ENCODE results near the gene P2RX2. TPM values are rescaled to one million over a fixed set of nuclear protein-coding genes. Genes with fewer than 3 reads are reported as not detected.

The P2RX2 gene
- total and polyA plus RNA-seq, 2 of the 4 experiments (the other 2 are of a cell fraction), result not detected

GRCh38 chr12:132662901-132663755 lies 44.6 kb downstream of the P2RX2 start:
- intact Hi-C loops (cut with micrococcal nuclease), result no loop called here
- DNase-seq, result no peak
- Histone ChIP-seq H4K8ac (ENCODE audit: low read depth in 2 of 2, low read length in 2 of 2) (no peak overlapping the region), H3K4me2 (ENCODE audit: low read depth, low read length) (no peak overlapping the region), H3K9ac (ENCODE audit: low read depth, low read length) (no peak overlapping the region), H4K91ac (ENCODE audit: insufficient read depth, low read depth, low read length) (no peak overlapping the region), H3K36me3 (ENCODE audit: control insufficient read depth, insufficient read depth, low read length) (peaks cover 57% of the 10 kb centered on the region), H3K4me3 (ENCODE audit: insufficient read depth, low read depth, low read length) (no peak overlapping the region), H3K4ac (ENCODE audit: low read depth, low read length) (no peak overlapping the region), H2AK9ac (replicated peaks; ENCODE audit: low read depth, low read length, poor library complexity) (no peak overlapping the region), H2BK5ac (ENCODE audit: low read depth, low read length, poor library complexity, severe bottlenecking) (no peak overlapping the region), H4K5ac (ENCODE audit: low read depth, low read length) (no peak overlapping the region), H3K9me3 (ENCODE audit: control insufficient read depth, insufficient read depth, low read length) (no peaks in the 10 kb centered on the region), H3K9me1 (ENCODE audit: insufficient read depth, low read length) (peaks cover 3% of the 10 kb centered on the region), H4K20me1 (ENCODE audit: insufficient read depth, low read length) (no peaks in the 10 kb centered on the region), H3K79me1 (ENCODE audit: low read depth in 1 of 2, low read length in 2 of 2) (no peaks in the 10 kb centered on the region), H3K27ac (ENCODE audit: insufficient read depth, low read length) (no peak overlapping the region), H2BK15ac (ENCODE audit: low read depth, low read length) (no peak overlapping the region), H3K56ac (ENCODE audit: extremely low read depth, insufficient read depth, low read length) (no peak overlapping the region), H3K14ac (replicated peaks; ENCODE audit: low read depth, low read length) (no peak overlapping the region), H3K4me1 (ENCODE audit: control insufficient read depth, insufficient read depth, low read length) (no peaks in the 10 kb centered on the region), H3K27me3 (ENCODE audit: control insufficient read depth, insufficient read depth, low read length) (no peaks in the 10 kb centered on the region), H2BK20ac (ENCODE audit: low read depth, low read length) (no peak overlapping the region), H2AFZ (replicated peaks; ENCODE audit: low read length, poor library complexity) (no peak overlapping the region), H3K23ac (ENCODE audit: low read depth, low read length) (no peak overlapping the region), H3K18ac (ENCODE audit: low read depth, low read length) (no peak overlapping the region), H2AK5ac (ENCODE audit: low read depth, low read length) (no peak overlapping the region), H2BK120ac (ENCODE audit: low read depth, low read length) (no peak overlapping the region)
- no peak for ATAC-seq (ENCODE audit: low read depth)
- POLR2A ChIA-PET (ENCODE audit: unreplicated experiment), result no interaction called here
- dilution Hi-C loops (cut with HindIII; ENCODE audit: low sequenced_read_pairs, unreplicated experiment), result no loop called here
- in situ Hi-C loops (cut with MboI; ENCODE audit: low sequenced_read_pairs), result no loop called here
- no TSS peak for BruUV-seq (replicated peaks)
- CTCF ChIA-PET, result no interaction called here
- 95% methylated on average over 12 of the region's 29 CpGs; no CpG with 5 or more reads in 1 of the 2 experiments for WGBS, 2 experiments (ENCODE audit: extremely low coverage in 2 of 2, insufficient read length in 1 of 2)
- TF ChIP-seq BHLHE40 (IDR thresholded peaks at IDR 0.05; ENCODE audit: low read depth, low read length) (no peak), NFE2L2 (IDR thresholded peaks at IDR 0.05; ENCODE audit: low read depth, low read length) (no peak), RAD21 (IDR thresholded peaks at IDR 0.05; ENCODE audit: low read length) (no peak), RCOR1 (IDR thresholded peaks at IDR 0.05; ENCODE audit: insufficient replicate concordance, low read length) (no peak), CTCF (conservative IDR thresholded peaks at IDR 0.05; ENCODE audit: low read depth, low read length) (no peak), MAFK (IDR thresholded peaks at IDR 0.05; ENCODE audit: low read depth, low read length) (no peak), SMC3 (IDR thresholded peaks at IDR 0.05; ENCODE audit: low read depth, low read length) (no peak), MAZ (IDR thresholded peaks at IDR 0.05; ENCODE audit: borderline replicate concordance, low read depth, low read length) (no peak), USF2 (IDR thresholded peaks at IDR 0.05; ENCODE audit: low read depth, low read length) (no peak), ELK1 (IDR thresholded peaks at IDR 0.05; ENCODE audit: borderline replicate concordance, low read depth, low read length) (no peak), CEBPB (IDR thresholded peaks at IDR 0.05; ENCODE audit: low read depth, low read length) (no peak), POLR2A (IDR thresholded peaks at IDR 0.05; ENCODE audit: low read depth, low read length) (no peak), RFX5 (IDR thresholded peaks at IDR 0.05; ENCODE audit: low read depth, low read length) (no peak), FOS (IDR thresholded peaks at IDR 0.05; ENCODE audit: low read depth, low read length) (no peak), CHD1 (IDR thresholded peaks at IDR 0.05; ENCODE audit: low read depth, low read length) (no peak)

All from IMR-90 (cell line).